ENCODE results near the gene ADNP2.
A peak's percentile ranks its signal among the peaks of the same experiment; 100 is the strongest.

GRCh38 chr18:80159713-80160636, 50.9 kb downstream of the ADNP2 start:
- TF ChIP-seq CTCF (IDR thresholded peaks at IDR 0.05; ENCODE audit: low read depth, low read length) (peak; percentile 35), POLR2A (IDR thresholded peaks at IDR 0.05; ENCODE audit: extremely low read depth, insufficient read length) (no peak), MAX (IDR thresholded peaks at IDR 0.05; ENCODE audit: low read depth, low read length) (no peak), MYC (IDR thresholded peaks at IDR 0.05; ENCODE audit: low read depth, low read length) (no peak)

All from NB4 (cell line).